GM21423 (cell line): Measurements from ENCODE around the gene ALOX15.
"Not testable (repeated sequence)": the region's sequence is repeated elsewhere in the genome, so short reads cannot be mapped to it uniquely, and the experiment has no call there.

ENCODE experiments used
- ATAC-seq: cut with Tn5 transposase; IDR thresholded peaks from one replicate; pipeline ENCODE4 v1.9.1; 2021; ENCODE audit warnings: mild to moderate bottlenecking, moderate library complexity; ENCODE audit not compliant: unreplicated experiment

The ALOX15 gene

GRCh38 chr17:4594931-4595684 lies 46.4 kb downstream of the ALOX15 start:
- ATAC-seq: no peak

GRCh38 chr17:4594406-4594805 lies 47.1 kb downstream of the ALOX15 start:
- no peak for ATAC-seq

DNA sequence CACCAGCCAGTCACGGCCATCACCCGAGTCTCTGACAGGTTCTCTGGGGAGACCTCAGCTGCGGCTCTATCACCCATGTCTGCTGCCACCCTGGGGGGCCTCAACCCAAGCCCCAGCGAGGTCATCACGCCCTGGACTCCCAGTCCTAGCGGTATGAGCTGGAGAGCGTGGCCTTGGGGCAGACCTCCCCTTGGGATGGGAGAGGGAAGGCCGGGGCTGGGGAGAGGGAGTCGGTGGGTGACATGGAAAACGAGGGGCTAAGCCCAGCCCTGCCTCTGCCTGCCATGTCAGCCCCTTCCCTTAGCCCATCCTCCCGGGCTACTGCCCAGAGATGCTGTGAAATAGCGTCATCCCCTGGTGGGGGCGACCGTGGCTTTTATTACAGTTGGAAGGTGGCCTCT lies 48.5 kb downstream of the ALOX15 start:
- ATAC-seq: no peak

DNA sequence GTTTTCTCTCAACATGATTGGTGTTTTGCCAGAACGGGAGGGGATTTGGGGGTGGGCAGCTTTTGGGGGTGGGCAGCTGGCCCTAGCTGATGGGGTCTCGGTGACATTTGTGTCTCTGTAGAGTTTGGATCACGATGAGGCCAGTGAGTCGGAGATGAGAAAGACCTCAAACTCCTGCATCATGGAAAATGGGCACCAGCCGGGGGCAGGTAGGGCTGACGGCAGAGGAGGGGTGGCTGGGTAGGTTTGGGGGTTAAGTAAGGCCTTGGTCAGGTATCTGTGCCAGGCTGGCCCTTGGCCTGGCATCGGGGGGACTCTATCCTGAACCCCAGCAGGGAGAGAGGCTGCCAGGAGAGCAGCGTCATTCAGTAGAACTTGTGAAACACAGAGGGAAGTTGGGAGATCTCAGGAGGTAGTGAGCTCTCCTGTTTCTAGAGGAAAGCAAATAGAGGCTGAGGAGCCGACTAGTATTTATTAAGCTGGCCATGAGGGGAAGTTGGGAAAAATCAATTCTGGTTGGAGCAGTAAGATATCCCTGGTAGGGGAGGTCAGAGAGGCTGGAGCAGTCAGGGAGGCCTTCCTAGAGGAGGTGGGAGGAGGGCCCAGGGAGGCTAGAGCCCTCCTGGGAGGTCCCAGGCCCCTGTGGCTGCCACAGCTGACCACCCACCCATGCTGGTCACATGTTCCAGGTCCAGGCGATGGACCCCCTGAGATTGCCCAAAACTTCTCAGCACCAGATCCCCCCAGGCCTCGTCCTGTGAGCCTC lies 49.1 kb downstream of the ALOX15 start:
- no peak for ATAC-seq

DNA sequence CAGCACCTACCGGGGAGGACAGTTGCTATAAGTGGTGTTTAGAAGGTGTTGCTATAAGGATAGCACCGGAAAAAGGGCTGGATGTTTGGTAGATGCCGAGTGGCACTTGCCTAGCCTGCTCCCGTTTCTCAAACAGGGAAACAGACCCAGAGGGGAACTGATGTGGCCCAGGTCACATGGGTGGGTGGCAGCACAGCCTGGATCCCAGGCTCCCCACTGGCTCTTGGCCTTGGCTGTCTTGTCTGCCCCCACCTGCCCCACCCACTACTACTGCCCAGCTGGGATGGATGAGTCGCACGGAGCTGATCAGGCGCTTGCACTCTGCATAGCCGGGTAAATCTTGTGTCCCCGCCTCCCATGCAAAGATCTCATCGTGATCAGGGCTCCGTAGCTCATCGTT lies 49.9 kb downstream of the ALOX15 start:
- ATAC-seq: no peak

DNA sequence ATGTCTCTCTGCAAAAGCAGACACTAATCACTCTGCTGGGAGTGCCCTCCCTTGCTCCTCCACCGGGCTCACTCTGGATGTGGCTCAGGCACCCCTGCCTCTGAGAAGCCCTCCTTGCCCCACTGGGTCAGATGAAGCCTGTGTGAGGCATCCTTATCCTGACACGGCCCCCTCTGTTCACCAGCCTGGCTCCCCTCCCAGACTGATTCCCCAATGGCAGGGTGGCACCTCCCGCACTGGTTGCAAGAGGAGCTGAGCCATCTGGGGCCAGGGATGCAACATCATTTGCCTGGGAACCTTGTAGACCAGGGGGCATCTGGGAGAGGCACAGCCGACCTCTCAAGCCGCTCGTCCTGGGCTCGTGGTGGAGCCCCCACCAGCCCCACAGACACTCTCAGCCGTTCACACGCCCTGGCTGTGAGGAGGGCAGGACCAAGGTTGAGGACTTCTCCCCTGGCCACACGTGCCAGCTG lies 50.5 kb downstream of the ALOX15 start:
- ATAC-seq: no peak

DNA sequence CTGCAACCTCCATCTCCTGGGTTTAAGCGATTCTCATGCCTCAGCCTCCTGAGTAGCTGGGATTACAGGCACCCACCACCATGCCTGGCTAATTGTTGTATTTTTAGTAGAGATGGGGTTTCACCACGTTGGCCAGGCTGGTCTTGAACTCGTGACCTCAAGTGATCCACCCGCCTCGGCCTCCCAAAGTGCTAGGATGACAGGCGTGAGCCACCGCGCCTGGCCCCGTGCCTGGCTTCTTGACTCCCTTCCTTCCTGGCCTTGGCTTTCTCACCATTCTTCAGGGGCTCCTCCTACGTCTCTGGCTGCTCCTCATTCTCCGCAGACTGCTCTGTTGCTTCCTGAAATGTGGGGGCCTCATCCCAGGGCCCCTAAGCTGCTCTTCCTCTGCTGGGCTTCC lies 51.4 kb downstream of the ALOX15 start:
- ATAC-seq: not testable (repeated sequence)

GRCh38 chr17:4588898-4589625 lies 52.4 kb downstream of the ALOX15 start:
- no peak for ATAC-seq

- ATAC-seq: no peak
Measured at GRCh38 chr17:4588391-4588790, 53.1 kb downstream of the ALOX15 start.

- ATAC-seq: no peak
Measured at GRCh38 chr17:4587803-4588202, 53.7 kb downstream of the ALOX15 start.

GRCh38 chr17:4587195-4587594 lies 54.3 kb downstream of the ALOX15 start:
- ATAC-seq: no peak

DNA sequence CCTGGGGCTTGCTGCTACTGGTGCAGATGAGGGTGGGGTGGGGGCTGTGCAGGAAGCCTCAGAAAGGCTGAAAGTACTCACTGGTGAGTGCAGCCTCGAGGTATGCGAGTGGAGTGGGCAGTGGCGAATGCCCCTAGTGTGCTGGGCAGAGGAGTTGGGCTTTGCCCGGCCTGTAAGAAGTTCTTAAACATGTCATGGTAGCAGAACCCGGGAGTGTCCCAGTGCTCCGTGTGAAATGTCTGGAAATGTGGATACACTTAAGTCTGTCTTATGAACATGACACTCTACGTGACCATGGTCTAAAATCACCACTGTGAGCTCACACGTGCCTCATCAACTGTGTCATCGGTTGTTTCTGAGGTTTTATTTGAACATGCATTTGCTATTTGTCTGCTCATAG lies 55.4 kb downstream of the ALOX15 start:
- ATAC-seq: no peak

DNA sequence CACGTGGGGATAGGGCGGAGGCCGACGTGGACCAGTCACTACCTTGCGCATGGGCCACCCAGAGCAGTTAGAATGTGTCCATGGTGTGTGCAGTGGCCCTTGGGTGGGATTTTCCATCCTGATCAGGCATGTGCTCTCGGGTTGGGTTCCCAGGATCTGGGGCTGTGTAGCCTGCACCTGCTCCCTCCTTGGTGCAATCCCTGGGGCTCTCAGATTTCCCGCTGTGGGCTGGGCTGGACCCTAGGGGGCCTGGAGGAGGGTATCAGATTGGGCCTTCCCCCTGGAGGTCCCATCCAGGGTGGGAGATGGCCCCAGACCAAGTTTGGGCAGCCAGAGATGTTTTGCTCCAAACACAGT lies 55.9 kb downstream of the ALOX15 start:
- ATAC-seq: no peak

GRCh38 chr17:4584917-4585637 lies 56.4 kb downstream of the ALOX15 start:
- no peak for ATAC-seq

GRCh38 chr17:4584101-4584916 lies 57.2 kb downstream of the ALOX15 start, which contains the start of gene SMTNL2:
Gene SMTNL2, plus strand, starts transcription at chr17:4584529. Its CDS starts 77 bp downstream, at chr17:4584606.
- ATAC-seq: no peak

DNA sequence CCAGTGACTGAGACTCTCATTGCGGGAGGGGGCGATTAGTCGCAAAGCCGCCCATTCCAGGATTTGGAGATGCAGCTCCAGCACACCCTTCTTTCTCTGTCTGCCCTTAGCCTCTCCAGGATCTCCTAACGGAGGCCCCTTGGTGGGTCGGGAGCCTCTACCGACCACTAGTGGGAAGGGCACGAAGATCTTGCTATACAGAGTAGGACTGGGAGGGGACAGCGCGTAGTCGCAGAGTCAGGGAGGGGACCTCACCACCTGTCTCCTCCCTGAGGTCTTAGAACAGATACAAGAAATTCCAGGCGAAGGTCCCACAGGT lies 57.7 kb downstream of the ALOX15 start:
- ATAC-seq: no peak

GRCh38 chr17:4583206-4583605 lies 58.3 kb downstream of the ALOX15 start:
- ATAC-seq: no peak

- no peak for ATAC-seq
Measured at GRCh38 chr17:4582691-4583090, 58.8 kb downstream of the ALOX15 start.

DNA sequence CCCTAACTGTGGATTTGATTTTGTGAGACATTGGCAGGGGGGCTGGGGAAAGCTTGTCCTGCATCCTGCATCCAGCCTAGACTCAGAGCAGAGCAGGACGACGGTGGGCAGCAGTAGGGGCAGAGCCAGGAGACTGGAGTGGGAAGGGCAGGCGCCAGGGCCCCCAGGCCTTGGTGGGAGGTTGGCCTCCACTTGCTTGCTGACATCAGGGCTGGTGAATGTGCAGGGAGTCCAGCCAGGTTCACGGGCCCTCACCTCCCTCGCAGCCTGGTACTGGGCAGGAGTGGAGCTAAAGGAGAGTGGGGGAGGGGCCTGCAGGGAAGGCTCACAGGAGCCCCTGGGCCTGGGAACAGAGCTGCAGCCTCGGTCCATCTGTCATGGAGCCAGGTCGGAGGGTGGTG lies 59.4 kb downstream of the ALOX15 start:
- no peak for ATAC-seq
